GM12878 (cell line): ENCODE measurements around the gene TEFM. TPM values are rescaled to one million over a fixed set of nuclear protein-coding genes. Genes with fewer than 3 reads are reported as not detected.

ENCODE experiments used
- BACH1 ChIP-seq: fragments of 450-650 bp; IDR thresholded peaks from 2 replicates; pipeline ENCODE4 v1.6.1; 2017; ENCODE audit warnings: mild to moderate bottlenecking, borderline replicate concordance
- BCLAF1 ChIP-seq: fragments of 450-650 bp; IDR thresholded peaks from 2 replicates; pipeline ENCODE4 v1.6.1; 2017; ENCODE audit warnings: antibody characterized with exemption, mild to moderate bottlenecking, moderate library complexity
- CBX5 ChIP-seq: sonication (generic); IDR thresholded peaks from 2 replicates; pipeline ENCODE4 v1.6.1; 2016; ENCODE audit warnings: low read depth, moderate library complexity, mild to moderate bottlenecking, inconsistent platforms
- CEBPZ ChIP-seq: fragments of 150-350 bp; IDR thresholded peaks from 2 replicates; pipeline ENCODE4 v1.6.1; 2016; ENCODE audit warnings: low read depth, low read length
- CUX1 ChIP-seq: IDR thresholded peaks from 2 replicates; pipeline ENCODE4 v1.6.1; 2012; ENCODE audit warnings: improper control_type of control experiment, low read depth, low read length; ENCODE audit not compliant: insufficient replicate concordance
- EGR1 ChIP-seq, 2 experiments: IDR thresholded peaks; 1 replicate in 1 of 2; 2 replicates in 1 of 2; pipeline ENCODE4 v1.6.1; 2011 to 2012; ENCODE audit warnings: low read depth in 2 of 2, low read length in 2 of 2, borderline replicate concordance in 1 of 2, mild to moderate bottlenecking in 1 of 2, moderate library complexity in 1 of 2
- HDAC2 ChIP-seq: fragments of 200-600 bp; sonication (generic); IDR thresholded peaks from 2 replicates; pipeline ENCODE4 v1.6.1; 2017
- KDM1A ChIP-seq: fragments of 200-600 bp; sonication (generic); IDR thresholded peaks from 2 replicates; pipeline ENCODE4 v1.6.1; 2016; ENCODE audit warnings: borderline replicate concordance
- MTA3 ChIP-seq: IDR thresholded peaks from 2 replicates; pipeline ENCODE4 v1.6.1; 2012; ENCODE audit warnings: low read length, inconsistent platforms, borderline replicate concordance
- NR2C2 ChIP-seq: IDR thresholded peaks from 2 replicates; pipeline ENCODE4 v1.6.1; 2011; ENCODE audit warnings: borderline replicate concordance, low read depth; ENCODE audit not compliant: control insufficient read depth, insufficient read length
- POLR2AphosphoS2 ChIP-seq: IDR thresholded peaks from 2 replicates; pipeline ENCODE4 v1.6.1; 2011; ENCODE audit warnings: low read depth, mild to moderate bottlenecking, low read length, improper control_type of control experiment, moderate library complexity
- POU2F2 ChIP-seq: IDR thresholded peaks from 3 replicates; pipeline ENCODE4 v1.6.1; 2011; ENCODE audit warnings: low read depth, mild to moderate bottlenecking, low read length, borderline replicate concordance
- RB1 ChIP-seq: fragments of 450-650 bp; formaldehyde crosslinking; IDR thresholded peaks from 2 replicates; pipeline ENCODE4 v1.6.1; 2017; ENCODE audit warnings: mild to moderate bottlenecking, borderline replicate concordance
- RUNX3 ChIP-seq: IDR thresholded peaks from 2 replicates; pipeline ENCODE4 v1.6.1; 2012; ENCODE audit warnings: low read length, inconsistent platforms
- SMAD5 ChIP-seq: IDR thresholded peaks from 2 replicates; pipeline ENCODE4 v1.6.1; 2016; ENCODE audit warnings: antibody characterized with exemption, low read depth
- SMARCA5 ChIP-seq: fragments of 450-650 bp; IDR thresholded peaks from 2 replicates; pipeline ENCODE4 v1.6.1; 2017; ENCODE audit warnings: mild to moderate bottlenecking
- SUZ12 ChIP-seq: fragments of 200-600 bp; sonication (generic); IDR thresholded peaks from one replicate; pipeline ENCODE4 v1.6.1; 2018; ENCODE audit warnings: antibody characterized with exemption, mild to moderate bottlenecking; ENCODE audit not compliant: unreplicated experiment
- TCF3 ChIP-seq: IDR thresholded peaks from 2 replicates; pipeline ENCODE4 v1.6.1; 2012; ENCODE audit warnings: low read depth, mild to moderate bottlenecking, low read length, borderline replicate concordance; ENCODE audit not compliant: insufficient read depth
- polyA plus RNA-seq, 11 experiments: library from polyadenylated mRNA; depleted of rRNA in 4 of 11; unstranded in 6 of 11; stranded (reverse) in 5 of 11; fragments of >200 nt; fragmentation: Nextera tagmentation in 4 of 11; fragmentation: Illumina TruSeq in 1 of 11; extraction: Ambion mirVana in 4 of 11; extraction: Trizol in 1 of 11; gene quantifications; 1 replicate in 1 of 11; 2 replicates in 10 of 11; pipeline versions ENCODE4 v1.2.1 to v1.2.3, GENCODE V29; 2011 to 2016; ENCODE audit warnings: inconsistent platforms in 2 of 11, missing spikeins in 2 of 11, low read depth in 1 of 11
- total RNA-seq, 4 experiments: library from RNA; depleted of rRNA in 3 of 4; stranded (reverse); fragments of >200 nt in 3 of 4; fragmentation: Illumina TruSeq in 1 of 4; extraction: Trizol in 1 of 4; gene quantifications; 2 replicates each; pipeline versions ENCODE4 v1.2.1 to v1.2.3, GENCODE V29; 2013 to 2021

TEFM gene
- total and polyA plus RNA-seq, 10 of the 15 experiments (the other 5 are each of a cell fraction or from before 2014, with no cell fraction given), result 11.5 to 57.1 (median 28.6) TPM

GRCh38 chr17:30906101-30906911, at the start of gene TEFM (continued):
- TF ChIP-seq CEBPZ, result 0 out of 2 replicates have a peak, but pooled peaks have one; percentile 38
- TF ChIP-seq CUX1, result no peak
- peak; percentile 68 for TF ChIP-seq RUNX3
- TF ChIP-seq BCLAF1, result no peak
- TF ChIP-seq BACH1, result no peak; the same call in 1 of the 2 replicates
- peak; percentile 87 for TF ChIP-seq POLR2AphosphoS2
- peak; percentile 68; the same call in 1 of the 2 replicates for TF ChIP-seq TCF3
- TF ChIP-seq HDAC2, result no peak
- TF ChIP-seq KDM1A, result no peak
- peak; percentile 91 for TF ChIP-seq POU2F2
- TF ChIP-seq EGR1 (IDR thresholded peaks at IDR 0.05; ENCODE audit: borderline replicate concordance in 1 of 2, low read depth in 2 of 2, low read length in 2 of 2), result peak; percentile 54 to 65; a peak in 2 of 3 replicates
- no peak for TF ChIP-seq MTA3
- no peak for TF ChIP-seq NR2C2
- peak; percentile 97 for TF ChIP-seq CBX5
- peak; percentile 96 for TF ChIP-seq SMARCA5
- TF ChIP-seq RB1, result peak; percentile 86; the same call in 1 of the 2 replicates
- TF ChIP-seq SUZ12, result no peak
- TF ChIP-seq SMAD5, result peak; percentile 71; the same call in 1 of the 2 replicates
